H1 (cell line): Measurements from ENCODE around the gene MIB2. TPM values are rescaled to one million over a fixed set of nuclear protein-coding genes. Genes with fewer than 3 reads are reported as not detected.
"Not testable (repeated sequence)": the region's sequence is repeated elsewhere in the genome, so short reads cannot be mapped to it uniquely, and the experiment has no call there.

Source experiments
- CTCF ChIA-PET: fragments of 300-600 bp; sonication (Branson Sonifier 250); formaldehyde crosslinking; loops from one replicate; lab custom pipeline; 2021; ENCODE audit not compliant: partially characterized antibody; lab: Charles Lee
- POLR2A ChIA-PET: fragments of 300-600 bp; sonication (Branson Sonifier 250); formaldehyde crosslinking; loops from one replicate; lab custom pipeline; 2021; ENCODE audit warnings: inconsistent platforms; ENCODE audit not compliant: partially characterized antibody; lab: Charles Lee
- DNase-seq, 2 experiments: peaks; one replicate each; pipeline versions ENCODE4 v3.0.0 to v3.0.0-alpha.2; 2010 to 2022; ENCODE audit warnings: low spot score in 2 of 2, low read depth in 1 of 2, mixed read lengths in 1 of 2
- FAIRE-seq: peaks from 2 replicates; lab custom pipeline; 2011; peaks lifted over from hg19 to GRCh38; lab: Jason Lieb, UNC
- H2AFZ ChIP-seq: 2 replicates; pipeline ENCODE4 v1.8.1; 2012; ENCODE audit warnings: low read length, inconsistent platforms
- H2AK5ac ChIP-seq: 2 replicates; pipeline ENCODE4 v1.6.1; 2013; ENCODE audit warnings: low read depth, low read length
- H2BK120ac ChIP-seq: replicated peaks from 2 replicates; pipeline ENCODE3; 2013; ENCODE audit warnings: low read depth, low read length, inconsistent platforms
- H2BK12ac ChIP-seq: 2 replicates; pipeline ENCODE4 v1.6.1; 2013; ENCODE audit warnings: low read depth, low read length
- H2BK15ac ChIP-seq: 2 replicates; pipeline ENCODE4 v1.6.1; 2013; ENCODE audit warnings: low read length
- H2BK20ac ChIP-seq: 2 replicates; pipeline ENCODE4 v1.6.1; 2013; ENCODE audit warnings: low read length
- H2BK5ac ChIP-seq: 2 replicates; pipeline ENCODE4 v1.6.1; 2013; ENCODE audit warnings: low read depth, low read length
- H3K14ac ChIP-seq: 2 replicates; pipeline ENCODE4 v1.6.1; 2013; ENCODE audit warnings: inconsistent platforms; ENCODE audit not compliant: insufficient read length
- H3K18ac ChIP-seq: 2 replicates; pipeline ENCODE4 v1.6.1; 2013; ENCODE audit warnings: low read length; ENCODE audit errors: extremely low read depth
- H3K23ac ChIP-seq: 2 replicates; pipeline ENCODE4 v1.6.1; 2013; ENCODE audit warnings: inconsistent platforms; ENCODE audit not compliant: insufficient read length
- H3K23me2 ChIP-seq: 2 replicates; pipeline ENCODE4 v1.6.1; 2013; ENCODE audit warnings: low read depth, low read length
- H3K27ac ChIP-seq: 2 replicates; pipeline ENCODE4 v1.6.1; 2011; ENCODE audit warnings: low read depth, low read length, inconsistent platforms
- H3K27me3 ChIP-seq, 4 experiments: replicated peaks in 1 of 4; 1 replicate in 1 of 4; 2 replicates in 3 of 4; pipeline versions ENCODE4 v1.6.1 to v1.8.1; 2011 to 2013; ENCODE audit warnings: low read length in 3 of 4, mild to moderate bottlenecking in 3 of 4, inconsistent platforms in 2 of 4, mixed read lengths in 2 of 4, moderate library complexity in 1 of 4; ENCODE audit not compliant: control insufficient read depth in 3 of 4, insufficient read depth in 3 of 4; ENCODE audit errors: extremely low read depth in 1 of 4
- H3K36me3 ChIP-seq, 4 experiments: 2 replicates each; pipeline versions ENCODE4 v1.6.1 to v1.8.1; 2011 to 2013; ENCODE audit warnings: mild to moderate bottlenecking in 4 of 4, low read length in 3 of 4, moderate library complexity in 2 of 4, control low read depth in 1 of 4, inconsistent platforms in 1 of 4; ENCODE audit not compliant: insufficient read depth in 4 of 4, control insufficient read depth in 2 of 4
- H3K4ac ChIP-seq: replicated peaks from 2 replicates; pipeline ENCODE3; 2013; ENCODE audit warnings: low read length, low read depth, mixed read lengths, inconsistent platforms; ENCODE audit not compliant: insufficient read length
- H3K4me1 ChIP-seq, 4 experiments: replicated peaks in 1 of 4; 1 replicate in 1 of 4; 2 replicates in 3 of 4; pipeline versions ENCODE4 v1.6.1 to v1.8.1; 2011 to 2013; ENCODE audit warnings: low read length in 3 of 4, inconsistent platforms in 2 of 4, mixed read lengths in 1 of 4; ENCODE audit not compliant: insufficient read depth in 4 of 4, control insufficient read depth in 3 of 4
- H3K4me2 ChIP-seq, 2 experiments: 2 replicates each; pipeline versions ENCODE4 v1.6.1 to v1.8.1; 2011 to 2013; ENCODE audit warnings: low read depth in 2 of 2, low read length in 2 of 2, control low read depth in 1 of 2, inconsistent platforms in 1 of 2, mild to moderate bottlenecking in 1 of 2; ENCODE audit not compliant: insufficient read depth in 1 of 2
- H3K4me3 ChIP-seq, 4 experiments: fragments of 200-600, 300-600 bp in 1 of 4; sonication (generic), shearing (Covaris generic), sonication (Bioruptor Twin) in 1 of 4; 2 replicates each; pipeline versions ENCODE4 v1.5.1 to v1.8.1; 2011 to 2016; ENCODE audit warnings: low read length in 4 of 4, low read depth in 3 of 4, control low read depth in 2 of 4, inconsistent platforms in 2 of 4, mild to moderate bottlenecking in 2 of 4, mixed read lengths in 1 of 4, moderate library complexity in 1 of 4; ENCODE audit not compliant: insufficient read depth in 2 of 4; ENCODE audit errors: extremely low read depth in 1 of 4
- H3K56ac ChIP-seq: replicated peaks from 2 replicates; pipeline ENCODE3; 2013; ENCODE audit warnings: low read depth, mild to moderate bottlenecking, mixed read lengths, low read length, inconsistent platforms; ENCODE audit not compliant: insufficient read length
- H3K79me1 ChIP-seq: 2 replicates; pipeline ENCODE4 v1.6.1; 2013; ENCODE audit warnings: low read depth, low read length, control low read depth
- H3K79me2 ChIP-seq, 2 experiments: 2 replicates each; pipeline versions ENCODE4 v1.6.1 to v1.8.1; 2012 to 2013; ENCODE audit warnings: low read length in 2 of 2, mild to moderate bottlenecking in 2 of 2, inconsistent platforms in 1 of 2; ENCODE audit not compliant: insufficient read depth in 2 of 2, control insufficient read depth in 1 of 2
- H3K9ac ChIP-seq, 4 experiments: replicated peaks in 1 of 4; 1 replicate in 1 of 4; 2 replicates in 3 of 4; pipeline versions ENCODE4 v1.6.1 to v1.8.1; 2011 to 2013; ENCODE audit warnings: low read depth in 3 of 4, low read length in 3 of 4, control low read depth in 2 of 4, mild to moderate bottlenecking in 2 of 4, moderate library complexity in 2 of 4, inconsistent platforms in 1 of 4; ENCODE audit errors: extremely low read depth in 1 of 4
- H3K9me3 ChIP-seq, 2 experiments: 2 replicates each; pipeline versions ENCODE4 v1.6.1 to v1.8.1; 2012 to 2013; ENCODE audit warnings: mild to moderate bottlenecking in 2 of 2, moderate library complexity in 2 of 2, control low read depth in 1 of 2, inconsistent platforms in 1 of 2, low read depth in 1 of 2, low read length in 1 of 2, mixed read lengths in 1 of 2; ENCODE audit not compliant: insufficient read depth in 2 of 2
- H4K20me1 ChIP-seq, 2 experiments: replicated peaks in 1 of 2; 2 replicates each; pipeline versions ENCODE3 to v1.8.1; 2011 to 2013; ENCODE audit warnings: inconsistent platforms in 2 of 2, low read length in 2 of 2, mild to moderate bottlenecking in 1 of 2; ENCODE audit not compliant: insufficient read depth in 2 of 2, control insufficient read depth in 1 of 2
- H4K5ac ChIP-seq: 2 replicates; pipeline ENCODE4 v1.6.1; 2013; ENCODE audit warnings: low read length, low read depth, mixed read lengths, inconsistent platforms; ENCODE audit not compliant: insufficient read length
- H4K8ac ChIP-seq: 2 replicates; pipeline ENCODE4 v1.8.0; 2013; ENCODE audit warnings: mild to moderate bottlenecking, moderate library complexity, low read length, inconsistent platforms; ENCODE audit not compliant: insufficient read depth; ENCODE audit errors: extremely low read depth
- H4K91ac ChIP-seq: replicated peaks from 2 replicates; pipeline ENCODE3; 2013; ENCODE audit warnings: low read length, mixed read lengths, inconsistent platforms; ENCODE audit not compliant: insufficient read length
- WGBS, 2 experiments: shearing (Covaris generic) in 1 of 2; methylation state at CpG; one replicate each; pipeline versions ENCODE4 v1.1.6 to v1.1.7; 2013 to 2015; ENCODE audit warnings: low lambda C conversion rate in 2 of 2, mixed read lengths in 2 of 2, inconsistent platforms in 1 of 2, low coverage in 1 of 2, missing lambda C conversion rate in 1 of 2; ENCODE audit not compliant: insufficient replicate concordance in 2 of 2, insufficient coverage in 1 of 2, insufficient read length in 1 of 2; ENCODE audit errors: extremely low coverage in 1 of 2, missing lambda C conversion rate in 1 of 2; 5-methylcytosine and 5-hydroxymethylcytosine counted together
- polyA plus RNA-seq, 7 experiments: library from polyadenylated mRNA; depleted of rRNA in 3 of 7; stranded (reverse) in 5 of 7; unstranded in 2 of 7; fragments of >200 nt in 5 of 7; fragments of 200-250 nt in 2 of 7; gene quantifications; 1 replicate in 5 of 7; 2 replicates in 1 of 7; 4 replicates in 1 of 7; pipeline versions ENCODE4 v1.2.1 to v1.2.3, GENCODE V29; 2011 to 2013; ENCODE audit warnings: missing spikeins in 2 of 7, mixed read lengths in 2 of 7
- total RNA-seq: library from RNA; stranded (reverse); fragmentation: NEBNext Ultra II Directional; extraction: Animal tissue kit (Norgen Biotek cat#: 25700); gene quantifications from 2 replicates; pipeline ENCODE4 v1.2.1, GENCODE V29; 2021

MIB2 gene
- total and polyA plus RNA-seq, 2 of the 8 experiments (the other 6 are each of a cell fraction or from before 2014, with no cell fraction given) = 32.5 to 60.0 TPM

GRCh38 chr1:1664318-1664717, 49.0 kb downstream of the MIB2 start:
- H3K4me2 ChIP-seq, H4K91ac ChIP-seq, H2BK5ac ChIP-seq, H2BK20ac ChIP-seq, H3K23me2 ChIP-seq, H4K8ac ChIP-seq, H4K5ac ChIP-seq, H2BK15ac ChIP-seq, H3K9me3 ChIP-seq, H3K4me1 ChIP-seq, H3K56ac ChIP-seq, H3K4me3 ChIP-seq, H2AK5ac ChIP-seq, H3K79me1 ChIP-seq, H3K14ac ChIP-seq, H3K9ac ChIP-seq, H3K27me3 ChIP-seq, FAIRE-seq, H3K4ac ChIP-seq, H2AFZ ChIP-seq, H3K79me2 ChIP-seq, H4K20me1 ChIP-seq, POLR2A ChIA-PET, H3K27ac ChIP-seq, H3K23ac ChIP-seq, H3K18ac ChIP-seq, H2BK120ac ChIP-seq, DNase-seq, H2BK12ac ChIP-seq: not testable (repeated sequence)
- CTCF ChIA-PET = interaction anchor here (2.2 kb wide), 1 partner anchor 10 kb away, joined by 10 read pairs; no protein-coding TSS in a partner anchor
- 44% methylated on average over 1 of the region's 11 CpGs; no CpG with 5 or more reads in 1 of the 2 experiments for WGBS, 2 experiments
- peaks cover 0 to 17% (median 8%) of the 10 kb centered on the region in 4 experiments; a peak in 5 of 8 replicates for H3K36me3 ChIP-seq
